ENCODE data around the gene PBX2. TPM values are rescaled to one million over a fixed set of nuclear protein-coding genes. Genes with fewer than 3 reads are reported as not detected.
A peak's percentile ranks its signal among the peaks of the same experiment; 100 is the strongest.

Gene PBX2
- total and polyA plus RNA-seq, 12 donors = 25.6 to 55.4 (median 44.1) TPM

DNA sequence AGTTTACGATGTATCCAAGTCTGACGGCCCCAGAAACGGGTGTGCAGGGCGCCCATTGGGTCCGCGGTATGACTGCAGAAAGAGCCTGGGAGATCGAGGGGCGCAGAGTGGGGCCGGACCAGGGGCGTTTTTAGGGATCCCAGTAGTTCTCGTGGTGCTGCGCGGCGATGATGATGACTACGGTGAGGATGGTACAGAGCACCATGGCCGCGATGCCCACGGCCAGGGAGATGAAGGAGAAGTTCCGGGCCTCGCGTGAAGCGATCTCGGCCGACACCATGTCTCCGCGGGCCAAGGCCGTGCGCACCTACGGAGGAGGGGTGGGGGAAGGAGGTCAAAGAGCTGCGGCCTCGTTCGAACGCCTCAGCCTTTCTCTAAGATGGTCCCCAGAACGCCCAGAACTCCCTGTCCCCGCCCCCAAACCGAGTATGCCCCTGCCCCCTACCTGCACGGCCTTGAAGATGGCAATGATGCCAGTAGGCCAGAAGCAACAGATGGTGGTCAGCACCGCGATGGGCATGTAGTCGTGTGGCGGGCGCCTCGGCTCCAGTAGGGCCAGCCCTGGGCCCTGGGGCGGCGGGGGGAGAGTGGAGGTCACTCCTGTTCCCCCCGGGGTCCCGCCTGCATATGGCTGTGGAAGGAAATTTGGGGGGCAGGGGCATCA, 40.8 kb downstream of the PBX2 start:
- Histone ChIP-seq H3K4me1 (peaks cover 0 to 38% (median 16%) of the 10 kb centered on the region in 9 donors), H3K9me3 (no peaks in the 10 kb centered on the region), H3K27me3 (peaks cover 0 to 72% (median 8%) of the 10 kb centered on the region in 7 donors), H3K4me3 (peak overlapping the region in 8 of 10 donors; percentile 14 to 40 (median 26)), H3K36me3 (peaks cover 0 to 9% (median 0%) of the 10 kb centered on the region in 9 donors), H3K27ac (no peak overlapping the region)
- ATAC-seq = no peak
- TF ChIP-seq, protein P1, sequence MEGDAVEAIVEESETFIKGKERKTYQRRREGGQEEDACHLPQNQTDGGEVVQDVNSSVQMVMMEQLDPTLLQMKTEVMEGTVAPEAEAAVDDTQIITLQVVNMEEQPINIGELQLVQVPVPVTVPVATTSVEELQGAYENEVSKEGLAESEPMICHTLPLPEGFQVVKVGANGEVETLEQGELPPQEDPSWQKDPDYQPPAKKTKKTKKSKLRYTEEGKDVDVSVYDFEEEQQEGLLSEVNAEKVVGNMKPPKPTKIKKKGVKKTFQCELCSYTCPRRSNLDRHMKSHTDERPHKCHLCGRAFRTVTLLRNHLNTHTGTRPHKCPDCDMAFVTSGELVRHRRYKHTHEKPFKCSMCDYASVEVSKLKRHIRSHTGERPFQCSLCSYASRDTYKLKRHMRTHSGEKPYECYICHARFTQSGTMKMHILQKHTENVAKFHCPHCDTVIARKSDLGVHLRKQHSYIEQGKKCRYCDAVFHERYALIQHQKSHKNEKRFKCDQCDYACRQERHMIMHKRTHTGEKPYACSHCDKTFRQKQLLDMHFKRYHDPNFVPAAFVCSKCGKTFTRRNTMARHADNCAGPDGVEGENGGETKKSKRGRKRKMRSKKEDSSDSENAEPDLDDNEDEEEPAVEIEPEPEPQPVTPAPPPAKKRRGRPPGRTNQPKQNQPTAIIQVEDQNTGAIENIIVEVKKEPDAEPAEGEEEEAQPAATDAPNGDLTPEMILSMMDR (IDR thresholded peaks at IDR 0.05) = peak in 1 of 9 donors; percentile 2
- 41 to 49% methylated on average over 43 to 47 of the region's 47 CpGs for WGBS, 2 donors
- intact Hi-C loops (cut with DNase I) = no loop called here
- no peak for DNase-seq

DNA sequence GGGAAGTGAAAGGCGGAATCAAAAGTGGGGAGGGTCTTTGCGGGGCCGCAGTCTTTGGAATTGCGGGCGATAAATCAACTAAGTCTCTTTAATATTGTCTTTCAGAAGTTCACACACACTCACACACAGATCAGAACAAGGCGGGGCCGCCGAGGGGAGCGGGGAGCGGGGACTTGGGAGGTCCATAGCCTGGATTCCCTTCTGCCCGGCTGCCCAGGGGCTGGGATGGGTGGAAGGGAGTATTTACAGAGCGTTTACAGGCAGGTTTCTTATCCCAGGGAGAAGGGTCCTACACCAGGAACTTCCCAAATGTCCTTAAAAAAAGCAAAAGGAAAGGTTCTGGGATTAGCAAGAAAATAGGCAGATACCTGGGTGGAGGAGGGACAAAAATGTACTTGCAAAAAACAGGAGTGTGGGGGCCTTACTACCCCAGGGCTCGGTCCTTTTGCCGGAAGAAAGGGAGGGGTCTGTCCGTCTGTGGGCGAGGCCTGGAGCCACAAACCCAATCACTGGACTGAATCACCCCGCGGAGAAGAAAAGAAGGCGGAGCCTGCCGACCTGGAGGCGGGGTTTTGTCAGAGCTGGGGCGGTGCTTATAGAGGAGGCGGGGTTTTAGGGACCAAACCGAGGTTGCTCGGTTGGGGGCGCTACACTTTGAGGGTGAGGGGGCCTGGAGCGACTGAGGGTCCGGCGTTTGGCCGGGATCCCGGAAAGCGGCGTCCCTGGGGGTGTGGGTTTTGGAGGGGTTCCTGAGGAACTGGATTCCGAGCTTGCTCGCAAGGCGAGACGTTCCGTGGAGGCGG, 41.5 kb downstream of the PBX2 start:
- intact Hi-C loops (cut with DNase I) = no loop called here

DNA sequence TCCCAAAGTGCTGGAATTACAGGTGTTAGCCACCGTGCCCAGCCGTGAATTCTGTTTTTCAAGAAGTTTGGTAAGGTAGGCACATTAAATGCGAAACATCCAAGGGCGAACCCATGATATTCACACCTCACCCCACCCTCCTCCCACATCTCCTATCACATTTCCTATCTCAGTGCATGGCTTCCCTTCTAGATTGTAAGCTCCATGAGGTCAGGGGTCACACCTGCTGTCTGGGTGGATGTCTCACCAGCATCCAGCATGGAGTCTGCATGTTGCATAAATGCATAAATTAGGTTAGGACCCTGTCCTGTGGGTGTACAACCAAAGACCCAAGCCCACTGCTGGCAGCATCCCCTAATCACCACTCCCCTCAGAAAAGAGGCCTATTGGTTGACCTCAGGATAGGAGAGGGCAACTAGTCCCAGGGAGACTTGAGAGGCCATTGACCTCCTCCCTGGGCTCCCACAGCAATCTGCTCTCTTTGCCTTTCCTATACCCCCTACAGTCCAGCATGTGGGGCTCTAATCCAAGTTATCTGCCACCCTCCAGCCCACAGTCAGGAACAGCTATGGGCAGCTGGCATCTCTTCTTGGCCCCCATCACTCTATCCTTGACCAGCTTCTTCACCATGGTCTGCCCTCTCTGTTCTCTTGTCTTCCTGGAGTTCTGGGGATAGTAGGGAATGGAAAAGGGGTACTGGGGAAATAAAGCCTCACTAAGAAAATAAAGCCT, 42.4 kb downstream of the PBX2 start:
- Histone ChIP-seq H3K27ac (no peak overlapping the region), H3K4me1 (peaks cover 0 to 22% (median 6%) of the 10 kb centered on the region in 9 donors), H3K9me3 (no peaks in the 10 kb centered on the region), H3K27me3 (peaks cover 0 to 57% (median 8%) of the 10 kb centered on the region in 7 donors), H3K36me3 (peaks cover 0 to 9% (median 0%) of the 10 kb centered on the region in 9 donors), H3K4me3 (no peak overlapping the region)
- TF ChIP-seq, protein P1 (IDR thresholded peaks at IDR 0.05) = no peak
- 91 to 96% methylated on average over 4 of the region's 4 CpGs for WGBS, 2 donors
- ATAC-seq (no peak), DNase-seq (no peak)
- intact Hi-C loops (cut with DNase I) = no loop called here

More for the DNA sequence above, 41.5 kb downstream of the PBX2 start:
- H3K27ac ChIP-seq = no peak overlapping the region
- peaks cover 0 to 9% (median 0%) of the 10 kb centered on the region in 9 donors for H3K36me3 ChIP-seq
- H3K4me1 ChIP-seq = peaks cover 0 to 31% (median 15%) of the 10 kb centered on the region in 9 donors
- peak in 5 of 8 donors; percentile 16 to 70 (median 26) for ATAC-seq
- TF ChIP-seq, protein P1 (IDR thresholded peaks at IDR 0.05) = peak in 3 of 9 donors; percentile 14 to 21 (median 20)
- H3K4me3 ChIP-seq = peak overlapping the region in 8 of 10 donors; percentile 14 to 40 (median 26)
- H3K27me3 ChIP-seq = peaks cover 0 to 66% (median 8%) of the 10 kb centered on the region in 7 donors
- 17 to 29% methylated on average over 39 of the region's 39 CpGs for WGBS, 2 donors
- H3K9me3 ChIP-seq = no peaks in the 10 kb centered on the region
- DNase-seq = peak; percentile 53 to 64

DNA sequence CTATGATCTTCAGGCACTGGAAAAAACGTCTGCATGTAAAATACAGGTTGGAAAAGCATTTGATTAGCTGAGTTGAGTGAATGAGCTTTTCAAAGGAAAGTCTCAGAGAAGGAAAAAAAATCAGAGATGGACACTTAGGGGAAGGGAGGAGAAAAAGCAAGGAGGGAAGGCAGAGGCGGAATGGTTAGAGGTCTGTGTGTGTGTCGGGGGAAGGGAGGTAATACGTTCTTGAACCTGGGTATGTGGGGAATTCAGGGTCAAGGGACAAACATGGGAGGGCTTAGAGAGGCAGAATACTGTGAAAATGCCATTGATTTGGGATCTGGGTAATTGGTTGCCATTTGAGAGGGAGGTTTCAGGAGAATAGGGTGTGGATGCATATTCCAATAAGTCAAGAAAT, 43.3 kb downstream of the PBX2 start:
- TF ChIP-seq, protein P1 (IDR thresholded peaks at IDR 0.05) = no peak
- intact Hi-C loops (cut with DNase I) = no loop called here

More for the DNA sequence above, 43.3 kb downstream of the PBX2 start:
- Histone ChIP-seq H3K27me3 (peaks cover 0 to 50% (median 8%) of the 10 kb centered on the region in 7 donors), H3K4me1 (peaks cover 0 to 16% (median 0%) of the 10 kb centered on the region in 9 donors), H3K4me3 (no peak overlapping the region), H3K36me3 (peaks cover 0 to 9% (median 0%) of the 10 kb centered on the region in 9 donors), H3K27ac (no peak overlapping the region), H3K9me3 (no peaks in the 10 kb centered on the region)
- ATAC-seq = no peak
- 29% methylated on average over 4 of the region's 4 CpGs for WGBS, 2 donors
- no peak for DNase-seq

Measured in heart right ventricle (tissue), 16 donors.